ENCODE results near the gene FAM13A. TPM values are rescaled to one million over a fixed set of nuclear protein-coding genes. Genes with fewer than 3 reads are reported as not detected.

FAM13A gene
- total and polyA plus RNA-seq, 9 of the 15 experiments (the other 6 are each of a cell fraction or from before 2014, with no cell fraction given), result 11.3 to 23.3 (median 14.7) TPM

DNA sequence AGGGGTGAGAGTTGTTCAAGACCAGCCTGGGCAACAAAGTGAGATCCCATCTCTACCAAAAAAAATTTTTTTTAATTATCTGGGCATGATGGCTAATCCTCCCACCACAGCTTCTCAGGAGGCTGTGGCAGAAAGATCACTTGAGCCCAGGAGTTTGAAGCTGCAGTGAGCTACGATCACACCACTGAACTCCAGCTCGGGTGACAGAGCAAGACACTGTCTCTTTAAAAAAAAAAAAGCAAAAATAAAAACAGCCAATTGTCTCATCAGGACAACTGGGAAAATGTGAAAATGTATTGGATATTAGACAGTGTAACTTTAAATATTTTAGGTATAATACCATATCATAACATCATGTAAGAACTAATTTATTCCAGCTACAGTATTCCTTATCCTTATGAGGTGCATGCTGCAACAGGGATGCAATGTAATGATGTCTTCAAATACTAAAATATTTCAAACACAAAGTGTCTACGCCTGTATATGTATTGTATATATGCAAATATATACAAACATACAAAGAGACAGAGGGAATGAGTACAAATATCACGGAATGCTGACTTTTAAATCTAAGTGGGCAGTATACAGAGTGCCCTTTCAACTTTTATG, 17.2 kb downstream of the FAM13A start (continued):
- TF ChIP-seq JUND (IDR thresholded peaks at IDR 0.05; ENCODE audit: borderline replicate concordance, low read depth, low read length), result peak; percentile 68; the same call in 1 of the 2 replicates
- no peak for TF ChIP-seq JUND (tag; IDR thresholded peaks at IDR 0.05; ENCODE audit: borderline replicate concordance, low read depth, low read length)
- TF ChIP-seq, protein P1, sequence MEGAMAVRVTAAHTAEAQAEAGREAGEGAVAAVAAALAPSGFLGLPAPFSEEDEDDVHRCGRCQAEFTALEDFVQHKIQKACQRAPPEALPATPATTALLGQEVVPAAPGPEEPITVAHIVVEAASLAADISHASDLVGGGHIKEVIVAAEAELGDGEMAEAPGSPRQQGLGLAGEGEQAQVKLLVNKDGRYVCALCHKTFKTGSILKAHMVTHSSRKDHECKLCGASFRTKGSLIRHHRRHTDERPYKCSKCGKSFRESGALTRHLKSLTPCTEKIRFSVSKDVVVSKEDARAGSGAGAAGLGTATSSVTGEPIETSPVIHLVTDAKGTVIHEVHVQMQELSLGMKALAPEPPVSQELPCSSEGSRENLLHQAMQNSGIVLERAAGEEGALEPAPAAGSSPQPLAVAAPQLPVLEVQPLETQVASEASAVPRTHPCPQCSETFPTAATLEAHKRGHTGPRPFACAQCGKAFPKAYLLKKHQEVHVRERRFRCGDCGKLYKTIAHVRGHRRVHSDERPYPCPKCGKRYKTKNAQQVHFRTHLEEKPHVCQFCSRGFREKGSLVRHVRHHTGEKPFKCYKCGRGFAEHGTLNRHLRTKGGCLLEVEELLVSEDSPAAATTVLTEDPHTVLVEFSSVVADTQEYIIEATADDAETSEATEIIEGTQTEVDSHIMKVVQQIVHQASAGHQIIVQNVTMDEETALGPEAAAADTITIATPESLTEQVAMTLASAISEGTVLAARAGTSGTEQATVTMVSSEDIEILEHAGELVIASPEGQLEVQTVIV (CRISPR knock-in tag; IDR thresholded peaks at IDR 0.05; ENCODE audit: borderline replicate concordance), result no peak
- TF ChIP-seq, protein P2, sequence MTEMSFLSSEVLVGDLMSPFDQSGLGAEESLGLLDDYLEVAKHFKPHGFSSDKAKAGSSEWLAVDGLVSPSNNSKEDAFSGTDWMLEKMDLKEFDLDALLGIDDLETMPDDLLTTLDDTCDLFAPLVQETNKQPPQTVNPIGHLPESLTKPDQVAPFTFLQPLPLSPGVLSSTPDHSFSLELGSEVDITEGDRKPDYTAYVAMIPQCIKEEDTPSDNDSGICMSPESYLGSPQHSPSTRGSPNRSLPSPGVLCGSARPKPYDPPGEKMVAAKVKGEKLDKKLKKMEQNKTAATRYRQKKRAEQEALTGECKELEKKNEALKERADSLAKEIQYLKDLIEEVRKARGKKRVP (CRISPR knock-in tag; IDR thresholded peaks at IDR 0.05), result peak; percentile 92
- peak; percentile 94 to 96 for TF ChIP-seq TRIM24 (IDR thresholded peaks at IDR 0.05)
- TF ChIP-seq EP400 (IDR thresholded peaks at IDR 0.05), result peak; percentile 29; the same call in 1 of the 2 replicates
- no peak for TF ChIP-seq PRPF4 (IDR thresholded peaks at IDR 0.05; ENCODE audit: insufficient read depth, low read depth, low read length, poor library complexity, severe bottlenecking)
- TF ChIP-seq ATF7 (IDR thresholded peaks at IDR 0.05), result peak; percentile 68
- TF ChIP-seq L3MBTL2 (IDR thresholded peaks at IDR 0.05), result peak; percentile 37; the same call in 1 of the 2 replicates

All from K562 (cell line).